OCI-LY1 (cell line): Measurements from ENCODE around the gene SNRNP200.
A peak's percentile ranks its signal among the peaks of the same experiment; 100 is the strongest.

ENCODE experiments used
- H2AFZ ChIP-seq: fragments of 200-600 bp; sonication (generic), shearing (Covaris generic); 2 replicates; pipeline ENCODE4 v1.6.0; 2014; ENCODE audit warnings: antibody characterized with exemption, mild to moderate bottlenecking, low read length
- H3F3A ChIP-seq: fragments of 200-600 bp; sonication (generic), shearing (Covaris generic); 2 replicates; pipeline ENCODE4 v1.6.0; 2014; ENCODE audit warnings: mild to moderate bottlenecking, antibody characterized with exemption, low read length, moderate library complexity; ENCODE audit not compliant: insufficient read depth
- H3K27ac ChIP-seq: fragments of 200-600 bp; sonication (generic); 2 replicates; pipeline ENCODE4 v1.5.1; 2014; ENCODE audit warnings: low read length, mixed run types, mild to moderate bottlenecking, low read depth; ENCODE audit not compliant: poor library complexity, severe bottlenecking
- H3K27me3 ChIP-seq: fragments of 200-600 bp; sonication (generic); 2 replicates; pipeline ENCODE4 v1.6.0; 2014; ENCODE audit warnings: antibody characterized with exemption, mild to moderate bottlenecking, low read length, moderate library complexity; ENCODE audit not compliant: insufficient read depth
- H3K36me3 ChIP-seq: fragments of 200-600 bp; sonication (generic); 2 replicates; pipeline ENCODE4 v1.6.1; 2014; ENCODE audit warnings: mild to moderate bottlenecking, antibody characterized with exemption, low read length, moderate library complexity, mixed read lengths; ENCODE audit not compliant: insufficient read depth
- H3K4me1 ChIP-seq: fragments of 200-600 bp; sonication (generic); 2 replicates; pipeline ENCODE4 v1.5.1; 2014; ENCODE audit warnings: mild to moderate bottlenecking, low read length, moderate library complexity; ENCODE audit not compliant: insufficient read depth, severe bottlenecking
- H3K4me2 ChIP-seq: fragments of 200-600 bp; sonication (generic), shearing (Covaris generic); 2 replicates; pipeline ENCODE4 v1.6.1; 2014; ENCODE audit warnings: low read length
- H3K4me3 ChIP-seq: fragments of 200-600 bp; sonication (generic); 2 replicates; pipeline ENCODE4 v1.5.1; 2014; ENCODE audit warnings: low read length, low read depth, mild to moderate bottlenecking, mixed read lengths; ENCODE audit not compliant: poor library complexity, severe bottlenecking
- H3K79me2 ChIP-seq: fragments of 200-600 bp; shearing (Covaris generic); 2 replicates; pipeline ENCODE4 v1.6.1; 2016; ENCODE audit warnings: mixed run types, low read length, mixed read lengths; ENCODE audit not compliant: insufficient read depth
- H3K9ac ChIP-seq: fragments of 200-600 bp; sonication (generic), shearing (Covaris generic); 2 replicates; pipeline ENCODE4 v1.6.1; 2014; ENCODE audit warnings: mild to moderate bottlenecking, low read length, mixed read lengths
- H3K9me2 ChIP-seq: fragments of 200-600 bp; sonication (generic), shearing (Covaris generic); 2 replicates; pipeline ENCODE4 v1.6.1; 2014; ENCODE audit warnings: low read depth, mild to moderate bottlenecking, low read length, mixed read lengths
- H3K9me3 ChIP-seq: fragments of 200-600 bp; shearing (Covaris generic); 2 replicates; pipeline ENCODE4 v1.6.1; 2014; ENCODE audit warnings: low read length, mixed read lengths
- H4K20me1 ChIP-seq: fragments of 200-600 bp; sonication (generic), shearing (Covaris generic); 2 replicates; pipeline ENCODE4 v1.6.0; 2016; ENCODE audit warnings: mild to moderate bottlenecking, low read length; ENCODE audit not compliant: insufficient read depth
- CTCF ChIP-seq: fragments of 200-600 bp; sonication (generic), shearing (Covaris generic); IDR thresholded peaks from 2 replicates; pipeline ENCODE4 v1.5.1; 2017; ENCODE audit warnings: mild to moderate bottlenecking, antibody characterized with exemption, low read length, moderate library complexity, mixed read lengths
- EZH2 ChIP-seq: fragments of 200-600 bp; sonication (generic), shearing (Covaris generic); IDR thresholded peaks from 2 replicates; pipeline ENCODE4 v1.8.0; 2017; ENCODE audit warnings: borderline replicate concordance, mixed run types, mild to moderate bottlenecking, antibody characterized with exemption, low read length, moderate library complexity, mixed read lengths

SNRNP200 gene

GRCh38 chr2:96341641-96342040 lies 36.3 kb upstream of the SNRNP200 start:
- H3K4me3 ChIP-seq, result no peak overlapping the region
- H3K27ac ChIP-seq, result no peak overlapping the region
- H3K27me3 ChIP-seq, result no peaks in the 10 kb centered on the region
- peaks cover 43% of the 10 kb centered on the region for H3K79me2 ChIP-seq
- TF ChIP-seq EZH2 (no peak), CTCF (no peak)
- no peak overlapping the region for H3K4me2 ChIP-seq
- H4K20me1 ChIP-seq, result no peaks in the 10 kb centered on the region
- H3K36me3 ChIP-seq, result peaks cover 67% of the 10 kb centered on the region
- no peak overlapping the region for H3K9ac ChIP-seq
- H3K4me1 ChIP-seq, result peaks cover 29% of the 10 kb centered on the region
- no peaks in the 10 kb centered on the region for H3K9me2 ChIP-seq
- no peak overlapping the region for H2AFZ ChIP-seq
- H3F3A ChIP-seq, result no peaks in the 10 kb centered on the region
- H3K9me3 ChIP-seq, result no peaks in the 10 kb centered on the region

DNA sequence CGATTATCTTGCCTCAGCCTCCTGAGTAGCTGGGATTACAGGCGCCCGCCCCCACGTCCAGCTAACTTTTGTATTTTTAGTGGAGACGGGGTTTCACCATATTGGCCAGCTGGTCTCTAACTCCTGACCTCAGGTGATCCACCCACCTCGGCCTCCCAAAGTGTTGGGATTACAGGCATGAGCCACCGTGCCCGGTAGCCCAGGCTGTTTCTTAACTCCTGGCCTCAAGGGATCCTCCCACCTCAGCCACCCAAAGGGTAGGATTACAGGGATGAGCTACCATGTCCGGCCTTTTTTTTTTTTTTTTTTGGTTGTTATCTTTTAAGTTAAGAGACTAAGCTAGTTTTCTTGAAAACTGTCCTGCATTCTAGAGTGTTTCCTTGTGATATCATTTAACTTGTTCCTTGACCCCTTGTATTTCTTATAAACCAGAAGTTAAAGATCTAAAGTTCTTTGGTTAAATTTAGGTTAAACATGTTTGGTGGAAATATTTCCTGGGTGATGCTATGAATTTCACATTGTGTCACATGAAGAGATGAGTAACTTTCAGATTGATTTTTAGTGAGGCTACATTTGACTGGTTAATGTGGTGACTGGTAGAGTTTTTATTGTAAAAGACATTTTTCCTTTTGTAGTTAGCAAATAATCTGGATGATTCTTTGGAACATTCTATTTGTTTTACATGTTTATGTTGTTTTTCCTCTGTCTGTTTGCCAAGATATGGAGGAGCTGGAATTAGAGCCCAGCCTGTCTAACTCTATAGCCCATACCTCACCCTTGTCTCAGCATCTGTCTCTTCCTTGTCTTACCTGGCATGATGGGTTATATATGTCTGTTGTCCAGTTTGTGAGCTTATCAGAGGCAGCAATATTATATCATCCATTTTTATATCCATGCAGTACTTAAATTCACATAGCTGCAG lies 35.4 kb upstream of the SNRNP200 start:
- H3F3A ChIP-seq, result no peaks in the 10 kb centered on the region
- no peak overlapping the region for H3K27ac ChIP-seq
- H4K20me1 ChIP-seq, result no peaks in the 10 kb centered on the region
- H3K4me1 ChIP-seq, result peaks cover 34% of the 10 kb centered on the region
- H3K9me2 ChIP-seq, result no peaks in the 10 kb centered on the region
- no peak for TF ChIP-seq EZH2
- TF ChIP-seq CTCF, result no peak
- H3K27me3 ChIP-seq, result no peaks in the 10 kb centered on the region
- no peak overlapping the region for H2AFZ ChIP-seq
- H3K9me3 ChIP-seq, result no peaks in the 10 kb centered on the region
- no peak overlapping the region for H3K4me2 ChIP-seq
- no peak overlapping the region for H3K4me3 ChIP-seq
- H3K36me3 ChIP-seq, result peaks cover 59% of the 10 kb centered on the region
- H3K79me2 ChIP-seq, result peaks cover 50% of the 10 kb centered on the region
- H3K9ac ChIP-seq, result no peak overlapping the region

DNA sequence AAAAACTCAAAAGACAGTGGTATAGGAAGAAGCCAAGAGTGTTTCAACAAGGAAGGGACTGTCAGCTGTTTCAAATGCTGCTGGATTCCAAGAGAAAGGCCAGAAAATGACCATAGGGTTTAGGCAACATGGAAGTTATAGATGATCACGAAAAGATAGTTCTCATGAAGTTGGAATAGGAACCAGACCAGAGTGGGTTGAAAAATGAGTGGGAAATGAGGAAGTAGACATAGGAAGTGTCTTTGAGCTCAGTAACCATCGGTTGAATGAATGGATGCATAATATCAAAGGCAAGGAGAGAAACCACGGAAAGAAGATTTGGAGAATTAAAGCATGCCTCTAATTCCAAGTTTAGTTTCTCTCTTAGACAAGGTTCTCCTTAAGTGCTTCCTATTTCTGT lies 31.5 kb upstream of the SNRNP200 start:
- peak overlapping the region; percentile 79 for H3K27ac ChIP-seq
- no peaks in the 10 kb centered on the region for H4K20me1 ChIP-seq
- no peak overlapping the region for H2AFZ ChIP-seq
- H3K4me3 ChIP-seq, result peak overlapping the region; percentile 88
- no peaks in the 10 kb centered on the region for H3K9me2 ChIP-seq
- H3K36me3 ChIP-seq, result peaks cover 20% of the 10 kb centered on the region
- H3K4me2 ChIP-seq, result peak overlapping the region; percentile 92
- H3K9ac ChIP-seq, result peak overlapping the region; percentile 95
- 0 out of 2 replicates have a peak, but pooled peaks cover 5% of the 10 kb centered on the region for H3F3A ChIP-seq
- no peak for TF ChIP-seq CTCF
- TF ChIP-seq EZH2, result no peak
- peaks cover 34% of the 10 kb centered on the region for H3K4me1 ChIP-seq
- peaks cover 55% of the 10 kb centered on the region for H3K79me2 ChIP-seq
- no peaks in the 10 kb centered on the region for H3K27me3 ChIP-seq
- no peaks in the 10 kb centered on the region for H3K9me3 ChIP-seq
